ENCODE data around the gene WNT4. TPM values are rescaled to one million over a fixed set of nuclear protein-coding genes. Genes with fewer than 3 reads are reported as not detected.
A peak's percentile ranks its signal among the peaks of the same experiment; 100 is the strongest.

Gene WNT4
- 9.8 and 26.4 TPM in 2 replicates for total RNA-seq (ENCODE audit: low replicate concordance)
- long read RNA-seq, partial matches to known transcripts = 1 of 1 reads
- long read RNA-seq, other reads (novel, unspliced or antisense) = 0 of 1 reads

GRCh38 chr1:22143065-22144033, at the start of gene WNT4:
Gene WNT4, minus strand, starts transcription at chr1:22143097. Its CDS starts 175 bp downstream, at chr1:22142922.
- peaks cover 3% of the 10 kb centered on the region for H3K36me3 Mint-ChIP-seq
- no peaks in the 10 kb centered on the region for H3K9me3 Mint-ChIP-seq
- DNase-seq (ENCODE audit: extremely low spot score, unreplicated experiment) = no peak
- peak within 1 kb of the TSS; percentile 80 for H3K27ac Mint-ChIP-seq
- H3K4me1 Mint-ChIP-seq (ENCODE audit: unreplicated experiment) = peaks cover 24% of the 10 kb centered on the region
- peak within 1 kb of the TSS; percentile 88 for H3K4me3 Mint-ChIP-seq
- H3K27me3 Mint-ChIP-seq = peaks cover 55% of the 10 kb centered on the region
- TF ChIP-seq CTCF (conservative IDR thresholded peaks at IDR 0.05) = peak; percentile 63

GRCh38 chr1:22190731-22191130, 47.8 kb upstream of the WNT4 start:
- no peaks in the 10 kb centered on the region for H3K36me3 Mint-ChIP-seq
- H3K27me3 Mint-ChIP-seq = peaks cover 4% of the 10 kb centered on the region
- no peaks in the 10 kb centered on the region for H3K9me3 Mint-ChIP-seq
- no peak for TF ChIP-seq CTCF (conservative IDR thresholded peaks at IDR 0.05)
- H3K4me3 Mint-ChIP-seq = no peak overlapping the region
- peaks cover 3% of the 10 kb centered on the region for H3K4me1 Mint-ChIP-seq (ENCODE audit: unreplicated experiment)
- H3K27ac Mint-ChIP-seq = no peak overlapping the region
- no peak for DNase-seq (ENCODE audit: extremely low spot score, unreplicated experiment)

GRCh38 chr1:22190251-22190650, 47.4 kb upstream of the WNT4 start:
- TF ChIP-seq CTCF (conservative IDR thresholded peaks at IDR 0.05) = no peak
- DNase-seq (ENCODE audit: extremely low spot score, unreplicated experiment) = no peak
- no peak overlapping the region for H3K4me3 Mint-ChIP-seq
- no peak overlapping the region for H3K27ac Mint-ChIP-seq
- H3K36me3 Mint-ChIP-seq = no peaks in the 10 kb centered on the region
- H3K4me1 Mint-ChIP-seq (ENCODE audit: unreplicated experiment) = peaks cover 6% of the 10 kb centered on the region
- H3K9me3 Mint-ChIP-seq = no peaks in the 10 kb centered on the region
- peaks cover 4% of the 10 kb centered on the region for H3K27me3 Mint-ChIP-seq

GRCh38 chr1:22189619-22190018, 46.7 kb upstream of the WNT4 start:
- TF ChIP-seq CTCF (conservative IDR thresholded peaks at IDR 0.05) = no peak
- Mint-ChIP-seq H3K4me1 (ENCODE audit: unreplicated experiment) (peaks cover 6% of the 10 kb centered on the region), H3K4me3 (no peak overlapping the region), H3K9me3 (no peaks in the 10 kb centered on the region), H3K27me3 (peaks cover 4% of the 10 kb centered on the region), H3K27ac (no peak overlapping the region), H3K36me3 (no peaks in the 10 kb centered on the region)
- no peak for DNase-seq (ENCODE audit: extremely low spot score, unreplicated experiment)

GRCh38 chr1:22188914-22189313, 46.0 kb upstream of the WNT4 start:
- peaks cover 6% of the 10 kb centered on the region for H3K4me1 Mint-ChIP-seq (ENCODE audit: unreplicated experiment)
- H3K36me3 Mint-ChIP-seq = no peaks in the 10 kb centered on the region
- peaks cover 4% of the 10 kb centered on the region for H3K27me3 Mint-ChIP-seq
- no peak for DNase-seq (ENCODE audit: extremely low spot score, unreplicated experiment)
- TF ChIP-seq CTCF (conservative IDR thresholded peaks at IDR 0.05) = no peak
- no peak overlapping the region for H3K27ac Mint-ChIP-seq
- no peak overlapping the region for H3K4me3 Mint-ChIP-seq
- H3K9me3 Mint-ChIP-seq = no peaks in the 10 kb centered on the region
